Measurements from ENCODE around the gene SYT1.

DNA sequence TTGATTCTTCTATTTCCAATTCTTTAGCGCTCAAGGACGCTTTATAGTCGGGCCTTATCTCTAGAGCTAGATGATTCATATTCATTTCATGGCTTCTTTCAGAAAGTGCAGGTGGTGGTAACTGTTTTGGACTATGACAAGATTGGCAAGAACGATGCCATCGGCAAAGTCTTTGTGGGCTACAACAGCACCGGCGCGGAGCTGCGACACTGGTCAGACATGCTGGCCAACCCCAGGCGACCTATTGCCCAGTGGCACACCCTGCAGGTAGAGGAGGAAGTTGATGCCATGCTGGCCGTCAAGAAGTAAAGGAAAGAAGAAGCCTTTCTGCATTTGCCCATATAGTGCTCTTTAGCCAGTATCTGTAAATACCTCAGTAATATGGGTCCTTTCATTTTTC is 584.2 kb downstream of the SYT1 start:
- TF ChIP-seq, protein P1, sequence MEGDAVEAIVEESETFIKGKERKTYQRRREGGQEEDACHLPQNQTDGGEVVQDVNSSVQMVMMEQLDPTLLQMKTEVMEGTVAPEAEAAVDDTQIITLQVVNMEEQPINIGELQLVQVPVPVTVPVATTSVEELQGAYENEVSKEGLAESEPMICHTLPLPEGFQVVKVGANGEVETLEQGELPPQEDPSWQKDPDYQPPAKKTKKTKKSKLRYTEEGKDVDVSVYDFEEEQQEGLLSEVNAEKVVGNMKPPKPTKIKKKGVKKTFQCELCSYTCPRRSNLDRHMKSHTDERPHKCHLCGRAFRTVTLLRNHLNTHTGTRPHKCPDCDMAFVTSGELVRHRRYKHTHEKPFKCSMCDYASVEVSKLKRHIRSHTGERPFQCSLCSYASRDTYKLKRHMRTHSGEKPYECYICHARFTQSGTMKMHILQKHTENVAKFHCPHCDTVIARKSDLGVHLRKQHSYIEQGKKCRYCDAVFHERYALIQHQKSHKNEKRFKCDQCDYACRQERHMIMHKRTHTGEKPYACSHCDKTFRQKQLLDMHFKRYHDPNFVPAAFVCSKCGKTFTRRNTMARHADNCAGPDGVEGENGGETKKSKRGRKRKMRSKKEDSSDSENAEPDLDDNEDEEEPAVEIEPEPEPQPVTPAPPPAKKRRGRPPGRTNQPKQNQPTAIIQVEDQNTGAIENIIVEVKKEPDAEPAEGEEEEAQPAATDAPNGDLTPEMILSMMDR (IDR thresholded peaks at IDR 0.05; ENCODE audit: insufficient read depth, low read length): no peak
- TF ChIP-seq POLR2AphosphoS5 (IDR thresholded peaks at IDR 0.05; ENCODE audit: low read depth): no peak
- TF ChIP-seq, protein P2, sequence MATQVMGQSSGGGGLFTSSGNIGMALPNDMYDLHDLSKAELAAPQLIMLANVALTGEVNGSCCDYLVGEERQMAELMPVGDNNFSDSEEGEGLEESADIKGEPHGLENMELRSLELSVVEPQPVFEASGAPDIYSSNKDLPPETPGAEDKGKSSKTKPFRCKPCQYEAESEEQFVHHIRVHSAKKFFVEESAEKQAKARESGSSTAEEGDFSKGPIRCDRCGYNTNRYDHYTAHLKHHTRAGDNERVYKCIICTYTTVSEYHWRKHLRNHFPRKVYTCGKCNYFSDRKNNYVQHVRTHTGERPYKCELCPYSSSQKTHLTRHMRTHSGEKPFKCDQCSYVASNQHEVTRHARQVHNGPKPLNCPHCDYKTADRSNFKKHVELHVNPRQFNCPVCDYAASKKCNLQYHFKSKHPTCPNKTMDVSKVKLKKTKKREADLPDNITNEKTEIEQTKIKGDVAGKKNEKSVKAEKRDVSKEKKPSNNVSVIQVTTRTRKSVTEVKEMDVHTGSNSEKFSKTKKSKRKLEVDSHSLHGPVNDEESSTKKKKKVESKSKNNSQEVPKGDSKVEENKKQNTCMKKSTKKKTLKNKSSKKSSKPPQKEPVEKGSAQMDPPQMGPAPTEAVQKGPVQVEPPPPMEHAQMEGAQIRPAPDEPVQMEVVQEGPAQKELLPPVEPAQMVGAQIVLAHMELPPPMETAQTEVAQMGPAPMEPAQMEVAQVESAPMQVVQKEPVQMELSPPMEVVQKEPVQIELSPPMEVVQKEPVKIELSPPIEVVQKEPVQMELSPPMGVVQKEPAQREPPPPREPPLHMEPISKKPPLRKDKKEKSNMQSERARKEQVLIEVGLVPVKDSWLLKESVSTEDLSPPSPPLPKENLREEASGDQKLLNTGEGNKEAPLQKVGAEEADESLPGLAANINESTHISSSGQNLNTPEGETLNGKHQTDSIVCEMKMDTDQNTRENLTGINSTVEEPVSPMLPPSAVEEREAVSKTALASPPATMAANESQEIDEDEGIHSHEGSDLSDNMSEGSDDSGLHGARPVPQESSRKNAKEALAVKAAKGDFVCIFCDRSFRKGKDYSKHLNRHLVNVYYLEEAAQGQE (IDR thresholded peaks at IDR 0.05; ENCODE audit: insufficient replicate concordance, low read depth): no peak
- no peak for TF ChIP-seq GABPA (IDR thresholded peaks at IDR 0.05; ENCODE audit: low read depth)
